ENCODE results near the gene DCAF7.

- TF ChIP-seq, protein P1, sequence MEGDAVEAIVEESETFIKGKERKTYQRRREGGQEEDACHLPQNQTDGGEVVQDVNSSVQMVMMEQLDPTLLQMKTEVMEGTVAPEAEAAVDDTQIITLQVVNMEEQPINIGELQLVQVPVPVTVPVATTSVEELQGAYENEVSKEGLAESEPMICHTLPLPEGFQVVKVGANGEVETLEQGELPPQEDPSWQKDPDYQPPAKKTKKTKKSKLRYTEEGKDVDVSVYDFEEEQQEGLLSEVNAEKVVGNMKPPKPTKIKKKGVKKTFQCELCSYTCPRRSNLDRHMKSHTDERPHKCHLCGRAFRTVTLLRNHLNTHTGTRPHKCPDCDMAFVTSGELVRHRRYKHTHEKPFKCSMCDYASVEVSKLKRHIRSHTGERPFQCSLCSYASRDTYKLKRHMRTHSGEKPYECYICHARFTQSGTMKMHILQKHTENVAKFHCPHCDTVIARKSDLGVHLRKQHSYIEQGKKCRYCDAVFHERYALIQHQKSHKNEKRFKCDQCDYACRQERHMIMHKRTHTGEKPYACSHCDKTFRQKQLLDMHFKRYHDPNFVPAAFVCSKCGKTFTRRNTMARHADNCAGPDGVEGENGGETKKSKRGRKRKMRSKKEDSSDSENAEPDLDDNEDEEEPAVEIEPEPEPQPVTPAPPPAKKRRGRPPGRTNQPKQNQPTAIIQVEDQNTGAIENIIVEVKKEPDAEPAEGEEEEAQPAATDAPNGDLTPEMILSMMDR (IDR thresholded peaks at IDR 0.05): no peak
- no peak for TF ChIP-seq POLR2AphosphoS5 (IDR thresholded peaks at IDR 0.05; ENCODE audit: low read depth, low read length)
Observed at GRCh38 chr17:63611354-63611753, 61.1 kb downstream of the DCAF7 start.
